RPMI8226 (cell line): ENCODE measurements around the gene KRT13.

Experiments used
- DNase-seq: peaks from one replicate; pipeline ENCODE4 v3.0.0-alpha.2; 2015

Gene KRT13

GRCh38 chr17:41518789-41519449 lies 13.5 kb upstream of the KRT13 start, which contains the start of gene KRT15:
TSS of gene KRT15 (minus strand) at chr17:41518890. CDS start at chr17:41518827, 63 bp downstream.
- peak; percentile 92 for DNase-seq

DNA sequence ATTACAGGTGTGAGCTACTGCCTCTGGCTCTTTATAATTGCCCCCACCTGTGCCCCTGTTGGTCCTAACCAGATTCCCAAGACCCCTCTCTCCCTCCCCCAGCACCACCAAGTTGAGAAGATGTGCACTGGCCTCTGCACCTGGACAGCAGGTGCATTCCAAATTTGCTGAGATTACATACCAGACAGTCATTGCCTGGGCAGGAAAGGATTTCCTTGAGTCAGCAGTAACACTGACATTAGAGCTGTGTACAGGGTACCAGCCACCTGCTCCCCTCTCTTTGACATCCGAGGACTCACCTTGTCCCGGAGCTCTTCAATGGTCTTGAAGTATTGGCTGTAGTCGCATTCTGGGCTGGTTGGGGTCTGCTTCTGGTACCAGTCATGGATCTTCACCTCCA lies 12.6 kb upstream of the KRT13 start:
- DNase-seq, result peak; percentile 90

DNA sequence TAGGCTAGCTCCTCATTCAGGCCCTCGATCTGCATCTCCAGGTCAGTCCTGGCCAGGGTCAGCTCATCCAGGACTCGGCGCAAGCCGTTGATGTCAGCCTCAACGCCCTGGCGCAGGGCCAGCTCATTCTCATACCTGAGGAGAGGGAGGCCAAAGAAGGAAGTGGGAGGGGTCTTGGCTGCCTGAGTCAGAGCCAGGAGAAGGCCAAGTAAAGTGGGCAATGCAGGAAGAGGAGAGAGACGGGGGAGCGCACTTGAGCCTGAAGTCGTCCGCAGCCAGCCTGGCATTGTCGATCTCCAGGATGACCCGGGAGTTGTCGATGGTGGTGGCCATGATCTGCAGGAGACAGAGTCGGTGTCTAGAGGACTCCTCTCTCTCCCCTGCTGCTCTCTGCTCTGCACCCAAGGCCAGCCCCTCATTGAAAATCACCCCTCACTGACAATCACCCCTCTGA lies 11.4 kb upstream of the KRT13 start:
- peak; percentile 71 for DNase-seq

- peak; percentile 47 for DNase-seq
Measured at GRCh38 chr17:41516147-41516829, 10.9 kb upstream of the KRT13 start.

DNA sequence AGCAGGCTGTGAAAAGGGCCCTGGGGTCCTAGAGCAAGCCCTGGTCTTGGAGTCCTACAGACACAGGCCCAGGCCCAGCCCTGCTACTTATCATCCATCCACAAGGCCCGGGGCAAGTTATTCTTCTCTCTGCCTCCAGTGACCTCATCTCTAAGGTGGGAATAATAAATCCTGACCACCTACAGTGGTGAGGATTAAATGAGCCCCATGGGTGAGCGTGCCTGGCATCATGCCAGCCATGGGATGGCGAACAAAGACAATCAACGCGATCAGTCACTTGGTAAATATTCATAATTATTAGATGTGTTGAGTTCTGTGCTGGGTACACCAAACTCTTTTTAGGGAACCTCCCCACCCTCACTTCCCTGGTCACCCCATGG lies 7.7 kb upstream of the KRT13 start:
- no peak for DNase-seq

GRCh38 chr17:41512546-41513167 lies 7.2 kb upstream of the KRT13 start:
- peak; percentile 42 for DNase-seq

DNA sequence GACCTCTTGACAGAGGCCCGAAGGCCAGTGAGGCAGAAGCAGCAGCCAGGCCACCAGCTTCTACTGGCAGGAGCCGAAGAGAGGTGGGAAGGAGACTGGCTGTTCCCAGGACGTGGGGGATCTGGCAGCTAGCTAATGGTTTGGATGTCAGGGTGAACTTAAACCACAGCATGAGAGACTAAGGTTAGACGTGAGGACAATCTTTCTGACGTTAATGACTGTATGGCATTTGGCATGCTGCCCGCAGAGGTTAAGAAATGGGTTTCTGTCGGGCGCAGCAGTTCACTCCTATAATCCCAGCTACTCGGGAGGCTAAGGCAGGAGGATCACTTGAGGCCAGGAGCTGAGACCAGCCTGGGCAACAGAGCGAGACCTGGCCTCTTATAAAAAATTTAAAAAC lies 6.3 kb upstream of the KRT13 start:
- no peak for DNase-seq

- DNase-seq, result peak; percentile 31
Measured at GRCh38 chr17:41511116-41511515, 5.7 kb upstream of the KRT13 start.

DNA sequence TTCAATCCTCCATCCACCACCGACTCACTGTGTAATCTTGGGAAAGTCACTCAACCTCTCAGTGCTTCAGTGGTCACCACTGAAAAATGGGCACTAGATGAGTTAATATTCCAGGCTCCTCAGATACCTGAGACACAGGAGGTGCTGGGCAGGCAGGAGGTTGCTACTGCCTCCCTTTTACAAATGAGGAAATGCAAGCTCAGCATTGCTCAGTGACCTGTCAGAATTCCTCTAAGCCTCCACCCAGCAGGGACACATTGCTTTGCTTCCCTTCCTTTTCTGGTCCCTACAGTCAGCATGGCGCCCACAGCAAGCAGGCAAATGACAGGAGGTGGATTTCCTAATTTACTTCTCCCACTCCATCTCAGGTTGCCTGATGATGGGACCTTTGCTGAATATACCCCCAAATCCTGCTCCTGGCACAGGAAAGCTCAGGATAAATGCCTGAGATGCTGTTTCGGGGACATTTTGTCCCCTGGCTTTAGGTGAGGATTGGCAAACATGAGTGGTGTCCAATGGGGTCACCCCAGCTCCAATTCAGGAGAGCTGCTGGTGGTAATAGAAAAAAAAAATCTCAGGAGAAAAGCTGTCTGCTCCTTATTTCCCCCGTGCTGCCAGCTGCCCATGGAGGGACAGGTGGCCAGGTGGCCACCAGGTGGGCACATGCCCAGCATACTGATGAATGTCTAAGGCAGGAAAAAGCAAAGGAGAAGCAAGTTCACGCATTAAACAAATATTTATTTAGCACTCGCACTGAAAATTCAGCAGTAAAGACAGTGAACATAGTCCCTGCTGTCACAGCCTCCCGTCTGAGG lies 5.0 kb upstream of the KRT13 start:
- DNase-seq, result peak; percentile 66

DNA sequence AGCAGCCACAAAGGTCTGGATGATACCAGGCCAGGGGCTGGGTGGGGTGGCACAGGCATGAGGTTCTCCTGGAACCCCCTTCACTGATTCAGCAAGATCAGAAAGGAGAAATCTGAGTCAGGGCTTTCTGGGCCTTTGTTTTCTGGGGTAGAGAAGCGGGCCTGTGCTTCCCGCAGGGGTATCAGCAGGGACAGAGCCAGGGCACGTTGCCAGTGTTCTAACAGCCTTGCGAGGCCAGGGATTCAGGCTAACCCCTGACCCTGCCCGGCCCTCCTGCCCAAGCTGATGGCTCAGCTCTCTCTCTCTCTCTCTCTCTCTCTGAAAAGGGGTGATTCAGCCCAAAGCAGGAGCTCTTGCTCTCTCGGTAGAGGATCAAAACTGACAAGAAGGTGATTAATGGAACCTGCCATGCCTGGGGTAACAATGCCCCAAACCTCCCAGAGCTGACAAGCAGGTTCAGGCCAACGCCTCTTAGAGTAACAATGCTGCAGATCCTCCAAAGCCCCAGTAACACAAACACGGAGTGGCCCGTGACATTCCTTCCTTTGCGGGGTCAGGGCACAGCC lies 2.0 kb upstream of the KRT13 start:
- DNase-seq, result peak; percentile 96

DNA sequence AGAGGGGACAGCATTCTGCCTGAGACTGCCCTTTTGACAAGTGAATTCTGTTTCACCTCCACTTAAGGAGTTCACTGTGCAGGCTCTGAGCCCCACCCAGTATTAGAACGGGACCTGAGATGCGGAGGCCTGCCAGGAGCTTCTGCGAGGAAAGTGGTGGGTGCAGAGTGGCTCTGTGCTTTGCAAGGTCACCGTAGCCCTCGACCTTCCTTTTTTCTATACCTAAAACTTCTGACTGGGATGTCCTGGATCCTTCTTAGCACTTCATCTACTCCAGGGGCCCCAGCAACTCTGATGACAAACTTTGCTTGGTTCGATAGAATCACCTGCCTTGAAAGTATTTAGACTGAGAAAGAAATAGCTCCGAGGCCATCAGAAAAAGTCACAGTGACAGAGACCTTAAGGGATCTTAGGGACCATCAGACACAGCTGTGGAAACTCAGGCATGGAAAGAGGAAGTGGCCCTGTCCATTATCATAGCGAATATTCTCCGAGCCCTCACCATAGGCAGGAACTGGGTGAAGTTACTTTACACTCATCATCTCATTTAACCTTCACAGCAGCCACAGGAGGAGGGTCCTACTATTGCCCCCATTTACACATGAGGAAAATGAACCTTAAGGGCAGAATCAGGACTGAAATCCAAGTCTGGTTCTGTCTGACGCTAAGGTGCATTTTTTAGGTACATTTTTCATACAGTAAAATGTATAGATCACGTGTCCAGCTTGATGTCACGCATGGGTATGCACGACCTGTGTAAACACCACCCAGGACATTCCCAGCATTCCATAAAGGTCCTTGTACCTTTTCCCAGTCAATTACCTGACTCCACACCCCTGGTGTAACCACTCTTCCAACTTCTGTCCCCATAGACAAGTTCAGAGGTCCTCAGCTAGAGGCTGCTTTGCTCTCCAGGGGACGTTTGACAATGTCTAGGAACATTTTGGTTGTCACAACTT lies 676 bp upstream of the KRT13 start:
- peak; percentile 74 for DNase-seq

DNA sequence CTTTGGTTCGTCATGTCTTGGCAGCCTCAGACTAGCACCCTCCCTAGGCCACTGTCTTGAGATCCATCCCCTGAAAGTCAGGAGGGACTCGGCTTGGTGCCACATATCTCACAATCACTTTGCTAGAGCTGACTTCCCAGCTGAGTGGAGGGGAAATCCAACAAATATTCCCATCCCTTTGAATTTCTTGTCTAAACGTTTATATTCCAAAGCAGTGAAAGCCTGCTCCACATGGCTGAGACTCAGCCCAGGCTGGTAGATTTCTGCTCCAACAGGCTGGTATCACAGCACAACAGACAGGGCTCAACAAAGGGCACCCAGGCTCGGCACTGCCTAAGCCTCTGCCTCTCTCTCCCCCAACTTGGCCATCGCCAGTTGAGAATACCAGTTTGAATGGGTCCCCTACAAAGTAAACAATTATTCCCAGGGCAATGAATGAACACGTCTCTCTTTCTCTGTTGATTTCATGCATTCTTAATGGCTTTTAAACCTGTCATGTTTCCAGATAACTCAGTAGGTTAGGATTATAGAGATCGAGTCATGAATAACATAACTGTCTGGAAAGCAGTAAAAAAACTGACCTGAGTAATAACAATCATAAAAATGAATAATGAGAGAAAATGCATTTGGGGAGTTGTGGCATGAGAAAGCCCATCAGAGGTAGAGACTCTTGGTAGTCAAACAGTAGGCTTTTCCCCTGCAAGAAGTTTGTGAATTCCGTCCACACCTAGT lies 1.0 kb downstream of the KRT13 start:
- DNase-seq, result no peak

DNA sequence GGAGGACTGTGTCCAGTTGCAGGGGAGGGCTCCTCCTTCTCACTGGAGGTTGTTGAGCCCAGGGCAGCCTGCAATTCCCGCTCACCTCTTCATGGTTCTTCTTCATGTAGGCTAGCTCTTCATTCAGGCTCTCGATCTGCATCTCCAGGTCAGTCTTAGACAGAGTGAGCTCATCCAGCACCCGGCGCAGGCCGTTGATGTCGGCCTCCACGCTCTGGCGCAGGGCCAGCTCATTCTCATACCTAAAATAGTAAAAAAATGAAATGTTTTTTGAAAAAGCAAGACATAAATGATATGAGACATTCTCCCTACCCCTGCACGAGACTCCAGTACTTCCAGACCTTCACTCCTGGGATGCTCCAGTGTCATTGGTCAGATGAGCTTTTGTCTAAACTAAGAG lies 2.2 kb downstream of the KRT13 start:
- no peak for DNase-seq

- no peak for DNase-seq
Measured at GRCh38 chr17:41500131-41500911, 5.1 kb downstream of the KRT13 start.

DNA sequence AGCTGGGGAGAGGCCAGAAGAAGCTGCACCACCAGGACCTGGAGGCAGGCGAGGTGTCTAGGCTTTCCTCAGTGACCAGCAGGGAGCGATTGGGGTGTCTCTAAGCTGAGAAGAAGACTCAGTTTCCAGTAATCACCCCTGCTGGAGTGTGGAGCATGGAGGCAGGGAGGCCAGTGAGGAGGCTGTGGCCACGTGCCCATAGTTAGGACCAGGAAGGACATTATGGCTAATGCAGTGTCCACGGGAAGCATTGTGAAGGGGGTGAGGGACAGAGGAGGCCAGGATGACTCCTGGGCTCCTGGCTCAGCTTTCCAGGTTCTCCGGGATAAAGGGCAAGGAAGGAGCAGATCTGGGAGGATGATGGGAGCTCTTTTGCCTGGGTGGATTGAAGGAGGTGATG lies 5.7 kb downstream of the KRT13 start:
- no peak for DNase-seq

DNA sequence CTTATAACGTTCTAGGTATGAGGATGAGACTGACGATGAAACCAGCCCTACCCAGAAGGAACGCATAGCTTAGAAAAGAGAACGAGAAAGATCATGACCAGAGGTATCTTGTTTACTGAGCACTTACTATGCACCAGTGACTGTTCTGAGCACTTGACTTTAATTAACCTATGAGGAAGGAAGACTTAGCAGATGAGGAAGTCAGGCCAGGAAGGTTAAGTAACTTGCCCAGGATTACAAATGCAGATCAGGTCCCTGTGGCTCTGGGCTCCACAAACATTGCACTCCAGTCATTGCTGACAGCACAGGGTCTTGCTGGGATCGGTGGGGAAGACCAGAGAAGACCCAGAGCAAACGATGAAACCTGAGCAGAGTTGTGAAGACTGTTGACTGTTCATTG lies 7.1 kb downstream of the KRT13 start:
- DNase-seq, result no peak

DNA sequence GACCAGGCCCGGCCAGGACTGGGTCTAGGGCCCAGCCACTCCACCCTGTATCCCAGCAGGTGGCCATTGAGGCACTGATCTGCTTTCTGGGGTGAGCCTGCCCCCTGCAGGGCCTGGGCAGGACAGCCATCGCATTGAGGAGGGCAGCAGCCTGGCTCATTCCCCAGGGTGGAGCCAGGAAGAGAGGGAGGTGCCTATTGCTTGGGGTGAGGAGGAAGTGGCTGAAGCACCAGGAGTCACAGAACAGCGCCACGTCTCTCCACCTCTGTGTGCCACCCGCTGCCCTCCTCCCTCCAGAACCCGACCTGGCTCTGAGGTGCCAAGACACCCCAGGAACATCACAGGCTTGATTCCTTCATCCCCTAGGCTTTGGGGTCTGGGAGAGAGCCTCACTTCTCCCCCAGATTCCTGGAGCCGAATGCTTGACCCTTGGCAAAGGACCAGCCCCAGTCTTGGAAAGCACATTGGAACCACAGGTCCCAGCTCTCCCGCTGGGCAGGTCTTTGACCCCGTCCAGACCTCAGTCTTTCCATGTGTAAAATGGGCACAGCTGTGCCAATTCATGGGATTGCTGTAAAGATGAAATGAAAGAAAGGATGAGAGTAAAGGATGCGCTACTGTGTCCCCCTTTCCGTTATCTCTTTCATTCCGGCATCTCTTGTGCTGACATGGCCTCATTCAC lies 8.5 kb downstream of the KRT13 start:
- DNase-seq, result peak; percentile 92

GRCh38 chr17:41494524-41494923 lies 10.9 kb downstream of the KRT13 start:
- DNase-seq, result no peak

DNA sequence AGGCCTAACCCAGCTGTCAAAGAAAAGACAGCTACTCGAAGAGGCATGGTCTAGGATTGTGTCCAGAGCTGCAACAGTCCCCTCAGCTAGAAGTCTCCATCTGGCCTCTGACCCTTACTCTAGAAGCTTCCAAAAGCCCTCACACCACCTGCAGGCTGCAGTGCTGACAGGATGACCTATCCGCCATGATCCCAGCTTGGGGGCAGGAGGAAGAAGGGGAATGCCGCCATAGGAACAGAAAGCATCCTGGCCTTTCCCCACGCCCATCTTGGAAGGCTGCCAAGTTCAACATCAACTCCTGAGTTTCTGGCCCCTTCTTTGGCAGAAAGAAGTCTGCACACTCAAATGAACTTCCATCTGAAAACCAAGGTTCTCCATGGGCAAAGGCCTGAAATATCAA lies 12.6 kb downstream of the KRT13 start:
- peak; percentile 42 for DNase-seq

DNA sequence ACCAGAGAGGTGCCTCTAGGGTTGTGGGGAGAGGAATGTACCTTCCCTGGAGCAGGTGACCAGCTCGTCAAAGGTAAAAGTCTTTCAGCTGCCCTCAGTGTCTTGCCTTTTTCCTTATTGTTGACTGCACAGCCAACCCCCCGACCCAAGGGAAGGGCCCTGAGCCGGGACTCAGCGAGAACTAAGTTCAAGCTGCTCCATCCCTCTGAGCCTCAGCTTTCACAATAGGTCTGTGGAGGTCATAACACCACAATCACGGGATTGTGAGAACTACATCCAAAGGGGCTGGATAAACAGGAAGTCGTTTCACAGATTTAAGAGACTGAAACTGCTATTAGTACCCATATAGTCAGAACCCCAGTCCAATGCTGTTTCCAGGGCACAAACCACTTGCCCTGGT lies 13.1 kb downstream of the KRT13 start:
- DNase-seq, result no peak
